ENCODE data around the gene PARD3. TPM values are rescaled to one million over a fixed set of nuclear protein-coding genes. Genes with fewer than 3 reads are reported as not detected.

The PARD3 gene
- total and polyA plus RNA-seq, 2 experiments from 2014 or later = 47.2 to 59.7 TPM

GRCh38 chr10:34775044-34775637 lies 40.0 kb downstream of the PARD3 start:
- no peaks in the 10 kb centered on the region for H3K9me3 ChIP-seq (ENCODE audit: low read depth)
- no peak overlapping the region for H2AFZ ChIP-seq
- H4K20me1 ChIP-seq (ENCODE audit: insufficient read depth, poor library complexity, severe bottlenecking) = peaks cover 56% of the 10 kb centered on the region
- 100% methylated on average over 3 of the region's 3 CpGs for WGBS (ENCODE audit: low lambda C conversion rate, missing lambda C conversion rate)
- no peak overlapping the region for H3K4me3 ChIP-seq
- TF ChIP-seq, protein P1, sequence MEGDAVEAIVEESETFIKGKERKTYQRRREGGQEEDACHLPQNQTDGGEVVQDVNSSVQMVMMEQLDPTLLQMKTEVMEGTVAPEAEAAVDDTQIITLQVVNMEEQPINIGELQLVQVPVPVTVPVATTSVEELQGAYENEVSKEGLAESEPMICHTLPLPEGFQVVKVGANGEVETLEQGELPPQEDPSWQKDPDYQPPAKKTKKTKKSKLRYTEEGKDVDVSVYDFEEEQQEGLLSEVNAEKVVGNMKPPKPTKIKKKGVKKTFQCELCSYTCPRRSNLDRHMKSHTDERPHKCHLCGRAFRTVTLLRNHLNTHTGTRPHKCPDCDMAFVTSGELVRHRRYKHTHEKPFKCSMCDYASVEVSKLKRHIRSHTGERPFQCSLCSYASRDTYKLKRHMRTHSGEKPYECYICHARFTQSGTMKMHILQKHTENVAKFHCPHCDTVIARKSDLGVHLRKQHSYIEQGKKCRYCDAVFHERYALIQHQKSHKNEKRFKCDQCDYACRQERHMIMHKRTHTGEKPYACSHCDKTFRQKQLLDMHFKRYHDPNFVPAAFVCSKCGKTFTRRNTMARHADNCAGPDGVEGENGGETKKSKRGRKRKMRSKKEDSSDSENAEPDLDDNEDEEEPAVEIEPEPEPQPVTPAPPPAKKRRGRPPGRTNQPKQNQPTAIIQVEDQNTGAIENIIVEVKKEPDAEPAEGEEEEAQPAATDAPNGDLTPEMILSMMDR (IDR thresholded peaks at IDR 0.05; ENCODE audit: poor library complexity) = no peak
- no peak for TF ChIP-seq EZH2 (IDR thresholded peaks at IDR 0.05; ENCODE audit: borderline replicate concordance)
- TF ChIP-seq EZH2phosphoT487 (IDR thresholded peaks at IDR 0.05; ENCODE audit: low read depth, severe bottlenecking, unreplicated experiment) = no peak
- H3K27ac ChIP-seq = no peak overlapping the region
- no peaks in the 10 kb centered on the region for H3K27me3 ChIP-seq
- peaks cover 12% of the 10 kb centered on the region for H3K4me1 ChIP-seq (ENCODE audit: insufficient read depth)
- H3K79me2 ChIP-seq = peaks cover 100% of the 10 kb centered on the region
- DNase-seq (ENCODE audit: low spot score) = no peak
- no peaks in the 10 kb centered on the region for H3K9me2 ChIP-seq (replicated peaks; ENCODE audit: insufficient read depth)
- no peaks in the 10 kb centered on the region for H3K36me3 ChIP-seq (replicated peaks; ENCODE audit: insufficient read depth, low read depth)
- H3K4me2 ChIP-seq = no peak overlapping the region

DNA sequence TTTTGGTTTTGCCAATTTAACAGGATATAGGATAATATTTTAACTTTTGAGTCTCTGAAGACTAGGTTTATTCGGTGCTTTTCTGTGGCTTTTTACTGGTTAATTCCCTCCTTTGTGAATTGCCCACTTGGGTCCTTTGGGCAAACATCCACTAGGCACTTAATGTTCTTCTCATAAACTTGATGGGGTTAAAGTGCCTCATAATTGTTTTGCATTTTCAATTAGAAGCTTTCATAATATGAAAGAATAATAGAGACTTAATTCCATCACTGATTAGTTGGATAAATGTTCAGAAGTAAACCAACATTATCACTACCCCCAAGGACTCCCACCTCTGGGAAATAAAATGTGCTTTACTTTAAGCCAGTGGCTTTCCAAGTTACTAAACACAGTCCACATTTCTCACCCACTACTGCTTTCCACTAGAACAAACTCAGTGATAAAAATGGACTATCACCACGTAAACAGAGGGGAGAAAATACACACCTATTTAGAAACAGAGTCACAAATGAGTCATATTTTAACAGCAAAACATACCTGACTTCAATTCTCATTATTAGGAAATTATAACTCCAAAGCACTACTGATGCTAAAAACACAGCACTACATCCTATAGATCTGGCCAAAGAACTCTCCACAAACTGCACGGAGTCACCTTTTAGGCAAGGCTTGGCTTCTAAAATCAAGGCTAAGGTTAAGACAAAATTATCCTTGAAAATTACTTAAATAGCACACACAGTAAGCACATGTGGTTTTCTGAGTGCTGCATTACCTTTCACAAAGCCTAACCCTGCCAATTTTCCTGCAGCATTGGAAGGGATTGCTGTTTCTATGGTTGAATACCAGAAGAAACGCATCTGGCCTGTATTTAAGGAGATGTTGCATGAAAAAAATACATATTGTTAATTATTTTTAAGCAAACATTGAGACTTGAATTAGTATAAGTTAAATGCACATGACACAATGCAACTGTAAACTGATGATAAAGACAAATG lies 41.2 kb downstream of the PARD3 start:
- H3K4me1 ChIP-seq (ENCODE audit: insufficient read depth) = peaks cover 9% of the 10 kb centered on the region
- peaks cover 53% of the 10 kb centered on the region for H4K20me1 ChIP-seq (ENCODE audit: insufficient read depth, poor library complexity, severe bottlenecking)
- H3K79me2 ChIP-seq = peaks cover 100% of the 10 kb centered on the region

DNA sequence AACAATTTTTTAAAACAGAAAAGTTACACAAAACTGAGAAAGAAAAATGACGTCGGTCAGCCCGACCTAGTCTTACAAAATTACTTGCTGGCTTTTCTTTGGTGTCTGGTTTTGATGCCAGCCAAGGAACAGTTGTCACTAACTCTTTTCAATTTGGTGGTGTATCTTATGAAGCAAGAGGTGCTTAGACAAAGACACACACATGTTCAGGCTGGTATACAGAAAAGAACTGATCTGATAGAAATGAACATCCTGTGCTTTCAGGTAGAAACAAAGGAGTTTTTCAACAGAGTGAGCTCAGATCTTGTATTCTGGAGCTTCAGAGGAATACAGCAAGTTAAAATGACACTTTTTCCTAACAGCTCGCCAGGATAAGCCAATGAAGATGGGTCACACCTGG lies 43.6 kb downstream of the PARD3 start:
- DNase-seq (ENCODE audit: low spot score) = no peak
- no peaks in the 10 kb centered on the region for H3K36me3 ChIP-seq (replicated peaks; ENCODE audit: insufficient read depth, low read depth)
- no peaks in the 10 kb centered on the region for H3K9me2 ChIP-seq (replicated peaks; ENCODE audit: insufficient read depth)
- H3K4me3 ChIP-seq = no peak overlapping the region
- TF ChIP-seq EZH2 (IDR thresholded peaks at IDR 0.05; ENCODE audit: borderline replicate concordance) (no peak), EZH2phosphoT487 (IDR thresholded peaks at IDR 0.05; ENCODE audit: low read depth, severe bottlenecking, unreplicated experiment) (no peak)
- TF ChIP-seq, protein P1 (IDR thresholded peaks at IDR 0.05; ENCODE audit: poor library complexity) = no peak
- no peak overlapping the region for H2AFZ ChIP-seq
- 97% methylated on average over 4 of the region's 4 CpGs for WGBS (ENCODE audit: low lambda C conversion rate, missing lambda C conversion rate)
- no peak overlapping the region for H3K4me2 ChIP-seq
- H3K9me3 ChIP-seq (ENCODE audit: low read depth) = no peaks in the 10 kb centered on the region
- H3K4me1 ChIP-seq (ENCODE audit: insufficient read depth) = peaks cover 9% of the 10 kb centered on the region
- peaks cover 100% of the 10 kb centered on the region for H3K79me2 ChIP-seq
- H4K20me1 ChIP-seq (ENCODE audit: insufficient read depth, poor library complexity, severe bottlenecking) = peaks cover 55% of the 10 kb centered on the region
- no peaks in the 10 kb centered on the region for H3K27me3 ChIP-seq
- H3K27ac ChIP-seq = no peak overlapping the region

More for the DNA sequence above, 41.2 kb downstream of the PARD3 start:
- H3K9me3 ChIP-seq (ENCODE audit: low read depth) = no peaks in the 10 kb centered on the region
- no peak for DNase-seq (ENCODE audit: low spot score)
- no peaks in the 10 kb centered on the region for H3K27me3 ChIP-seq
- H2AFZ ChIP-seq = no peak overlapping the region
- H3K27ac ChIP-seq = no peak overlapping the region
- WGBS (ENCODE audit: low lambda C conversion rate, missing lambda C conversion rate) = 74% methylated on average over 4 of the region's 4 CpGs
- no peak for TF ChIP-seq EZH2 (IDR thresholded peaks at IDR 0.05; ENCODE audit: borderline replicate concordance)
- TF ChIP-seq, protein P1 (IDR thresholded peaks at IDR 0.05; ENCODE audit: poor library complexity) = no peak
- TF ChIP-seq EZH2phosphoT487 (IDR thresholded peaks at IDR 0.05; ENCODE audit: low read depth, severe bottlenecking, unreplicated experiment) = no peak
- H3K4me2 ChIP-seq = no peak overlapping the region
- no peaks in the 10 kb centered on the region for H3K9me2 ChIP-seq (replicated peaks; ENCODE audit: insufficient read depth)
- no peaks in the 10 kb centered on the region for H3K36me3 ChIP-seq (replicated peaks; ENCODE audit: insufficient read depth, low read depth)
- no peak overlapping the region for H3K4me3 ChIP-seq
